ENCODE results near the gene STX18.

The STX18 gene

DNA sequence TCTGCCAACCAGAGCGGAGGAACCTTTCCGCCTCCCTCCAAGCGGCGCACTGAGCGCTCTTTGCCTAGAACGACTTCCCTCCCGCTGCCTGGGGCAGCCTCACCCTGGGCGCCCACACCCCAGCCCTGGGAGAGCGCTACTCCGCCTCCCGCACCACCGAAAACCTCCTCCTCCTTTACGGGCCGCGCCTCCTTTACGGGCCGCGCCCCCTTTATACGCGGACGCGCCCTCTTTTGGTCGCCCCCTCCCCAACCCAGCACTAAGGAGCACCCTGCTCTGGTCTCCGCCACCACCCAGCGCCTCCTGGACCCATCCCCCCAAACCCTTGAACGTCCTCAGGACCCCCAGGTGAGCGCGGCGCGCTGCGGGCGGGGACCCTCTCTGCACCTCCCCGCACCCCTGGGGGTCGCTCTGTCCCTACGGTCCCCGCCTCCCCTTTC lies 155.5 kb downstream of the STX18 start:
- peak in 2 of 56 donors; percentile 15 to 28 for DNase-seq

DNA sequence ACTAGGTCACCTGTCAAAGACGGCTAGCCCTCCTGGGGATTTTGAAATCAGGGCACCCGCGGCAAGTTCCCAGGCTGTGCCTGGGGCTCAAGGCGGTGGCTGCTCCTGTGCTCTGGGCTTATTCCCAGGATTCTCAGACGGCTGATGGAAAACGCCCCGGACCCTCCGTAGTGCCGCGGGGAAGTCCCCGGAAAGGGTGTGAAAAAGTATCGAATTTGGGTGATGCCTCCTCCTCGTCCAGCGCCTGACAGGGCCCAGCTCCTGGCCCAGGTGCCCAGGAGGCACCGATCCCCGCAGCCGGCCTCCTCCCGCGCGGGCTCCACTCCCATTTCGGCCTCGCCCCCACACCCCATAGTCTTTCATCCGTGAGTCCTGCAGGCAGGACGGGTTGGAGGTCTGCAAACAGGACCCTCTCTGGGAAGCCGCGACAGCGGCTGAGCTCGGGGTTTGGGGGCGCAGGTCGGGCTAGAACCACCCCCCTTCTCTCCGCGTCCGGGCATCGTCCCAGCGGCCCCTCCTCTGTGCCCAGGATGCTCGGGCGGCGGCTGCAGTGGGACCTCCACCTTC lies 156.0 kb downstream of the STX18 start:
- DNase-seq = no peak

DNA sequence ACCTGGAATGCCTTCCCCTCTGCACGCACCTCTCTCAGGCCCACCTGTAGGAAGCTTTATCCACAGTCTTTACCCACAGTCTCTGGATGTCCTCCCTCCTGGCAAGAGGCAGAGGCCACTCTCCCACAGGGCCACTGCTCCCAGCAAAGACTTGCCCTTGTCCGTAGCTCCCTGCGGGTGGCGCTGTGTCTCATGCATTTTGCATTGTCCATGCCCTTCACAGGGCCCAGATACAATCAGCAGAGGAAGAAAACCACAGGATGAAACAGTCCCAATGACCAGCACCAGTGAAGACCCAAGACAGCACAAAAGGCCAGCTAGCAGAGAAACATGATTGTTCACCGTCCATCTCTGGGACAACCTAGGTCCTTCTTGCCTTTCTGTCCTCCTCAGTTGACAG lies 157.0 kb downstream of the STX18 start:
- DNase-seq = no peak

DNA sequence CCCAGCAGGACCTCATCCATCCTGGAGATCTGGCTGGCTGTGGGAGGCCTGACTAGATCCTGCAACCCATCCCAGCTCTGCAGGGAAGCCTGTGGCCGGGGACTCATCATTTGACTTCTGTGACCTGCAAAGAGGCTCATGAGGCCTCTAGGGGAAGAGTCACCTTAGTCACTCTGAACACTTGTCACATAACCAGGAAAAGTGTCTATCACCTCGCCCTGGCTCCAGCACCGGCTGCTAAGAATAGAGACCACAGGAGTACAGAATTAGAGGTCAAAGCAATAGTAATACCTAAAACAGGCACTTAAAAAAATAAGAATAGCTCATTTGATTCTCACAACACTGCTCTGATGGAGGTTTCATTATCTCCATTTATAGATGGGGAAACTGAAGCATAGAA lies 158.8 kb downstream of the STX18 start:
- no peak for DNase-seq

DNA sequence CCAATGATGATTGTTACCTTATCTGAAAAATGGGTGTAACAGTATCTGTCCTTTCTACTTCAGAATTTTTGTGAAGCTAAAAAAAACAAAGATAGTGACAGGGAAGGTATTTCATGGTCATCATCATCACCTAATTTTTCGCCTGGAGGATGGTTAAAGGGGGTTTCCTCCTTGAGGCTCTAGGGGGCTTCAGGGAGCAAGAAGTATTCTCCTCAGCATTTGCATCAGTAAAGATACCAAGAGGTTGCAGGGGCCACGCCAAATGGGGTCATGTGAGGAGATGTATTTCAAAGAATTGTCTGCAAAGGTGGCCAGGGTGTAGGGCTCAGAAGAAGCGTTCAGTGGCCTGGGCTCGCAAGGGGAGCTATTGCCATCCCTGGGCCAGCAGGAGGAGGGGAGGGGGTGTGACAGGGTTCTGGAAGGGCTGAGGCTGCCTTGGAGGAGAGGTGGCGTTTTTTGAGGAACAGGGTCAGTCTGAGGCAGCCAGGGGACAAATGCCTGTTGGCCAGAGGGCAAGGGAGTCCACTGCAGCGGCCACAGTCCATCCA lies 162.2 kb downstream of the STX18 start:
- DNase-seq = no peak

DNA sequence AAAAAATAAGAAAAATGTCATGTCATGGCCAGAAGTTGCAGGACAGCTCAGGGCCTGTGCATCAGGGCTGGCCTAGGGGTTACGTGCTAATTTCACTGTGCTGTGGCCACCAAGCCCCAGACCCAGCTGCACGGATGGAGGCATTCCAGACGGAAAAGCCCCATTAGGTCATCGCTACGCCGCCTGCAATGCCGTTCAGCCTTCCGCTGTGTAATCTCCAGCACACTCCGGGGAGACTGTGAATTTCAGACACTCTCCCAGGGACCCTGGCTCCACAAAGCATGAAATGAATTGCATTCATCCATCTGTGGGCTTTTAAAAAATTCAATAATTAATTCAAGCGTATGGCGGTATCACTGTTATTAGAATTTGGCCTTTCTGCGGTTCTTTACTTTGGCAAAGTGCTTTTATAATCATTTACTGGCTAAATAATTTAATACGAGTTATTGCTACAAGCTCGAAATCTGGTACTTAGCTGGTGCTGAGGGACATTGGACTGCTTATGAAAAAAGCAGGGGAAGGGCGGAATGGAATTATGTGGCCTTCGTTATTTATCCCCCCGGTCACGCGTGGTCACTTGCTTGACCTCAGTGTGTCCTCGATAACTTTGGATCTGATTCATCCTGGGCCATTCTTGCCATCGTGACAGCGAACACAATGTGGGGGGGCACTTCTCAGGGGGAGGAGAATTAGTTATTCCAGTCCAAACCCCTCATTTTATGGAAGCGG lies 164.0 kb downstream of the STX18 start:
- no peak for DNase-seq

DNA sequence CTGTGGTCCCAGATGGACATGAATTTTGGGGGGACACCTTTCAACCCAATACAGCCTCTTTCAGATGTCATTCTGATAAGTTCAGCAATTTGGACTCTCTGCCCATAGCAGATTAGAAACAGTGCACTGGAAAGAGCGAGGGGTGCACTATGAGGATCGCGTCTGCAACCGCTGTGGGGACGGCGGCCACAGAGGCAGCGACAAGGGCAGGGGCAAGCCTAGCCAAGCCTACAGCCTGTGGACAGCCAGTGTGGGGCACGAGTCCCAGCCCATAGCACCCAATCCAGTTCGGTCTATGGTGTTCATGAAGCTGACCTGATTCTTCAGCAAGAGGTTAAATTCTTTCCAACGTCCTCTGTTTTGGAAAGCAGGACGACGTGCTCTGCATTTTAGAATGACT lies 164.7 kb downstream of the STX18 start:
- DNase-seq = no peak

DNA sequence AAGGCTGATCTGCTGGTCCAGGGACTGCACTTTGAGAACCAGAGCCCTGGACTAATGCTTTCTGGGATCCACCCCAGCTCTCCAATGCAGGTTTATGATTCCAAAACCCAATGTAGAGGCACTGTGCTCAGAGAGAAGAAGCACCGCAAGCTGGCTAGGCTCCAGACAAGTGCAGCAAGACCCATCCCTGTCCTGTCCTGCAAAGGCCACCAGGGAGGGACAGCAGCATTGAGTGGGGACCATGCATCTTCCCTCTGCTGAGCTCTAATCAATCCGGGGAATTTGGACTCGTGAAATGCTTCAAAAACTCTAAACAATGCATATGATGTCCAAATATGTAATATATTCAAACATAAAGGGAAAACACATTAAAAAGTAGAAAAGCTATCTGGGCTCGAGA lies 165.8 kb downstream of the STX18 start:
- DNase-seq = no peak

DNA sequence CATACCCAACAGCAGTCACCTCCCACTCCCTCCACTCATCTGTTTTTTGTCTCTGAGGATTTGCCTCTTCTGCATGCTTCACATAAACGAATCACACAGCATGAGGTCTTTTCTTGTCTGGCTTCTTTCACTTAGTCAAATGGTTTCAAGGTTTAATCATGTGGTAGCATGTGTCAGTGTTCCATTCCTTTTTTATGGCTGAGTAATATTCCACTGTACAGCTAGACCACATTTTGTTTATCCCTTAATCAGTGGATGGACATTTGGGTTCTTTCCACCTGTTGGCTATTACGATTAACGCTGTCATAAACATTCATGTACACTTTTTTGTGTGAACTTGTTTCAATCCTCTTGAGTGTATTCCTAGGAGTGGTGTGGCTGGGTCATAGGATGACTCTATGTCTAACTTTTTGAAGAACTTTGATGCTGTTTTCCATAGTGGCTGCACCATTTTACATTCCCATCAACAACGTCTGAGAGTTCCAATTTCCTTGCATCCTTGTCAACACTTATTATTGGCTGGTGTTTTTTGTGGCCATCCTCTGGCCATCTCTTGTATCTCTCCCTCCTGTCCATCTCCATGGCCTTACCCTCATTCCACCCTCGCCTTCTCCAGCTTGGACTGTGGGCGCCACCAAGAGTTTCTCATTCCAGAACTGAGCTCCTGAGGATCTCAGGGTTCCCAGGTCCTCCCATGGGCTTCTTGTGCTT lies 167.3 kb downstream of the STX18 start:
- DNase-seq = no peak

Data from amygdala (tissue), 56 donors.